ENCODE data around the gene ATP8B3. TPM values are rescaled to one million over a fixed set of nuclear protein-coding genes. Genes with fewer than 3 reads are reported as not detected.

Gene ATP8B3
- total RNA-seq, 1 donor = 4.3 TPM

DNA sequence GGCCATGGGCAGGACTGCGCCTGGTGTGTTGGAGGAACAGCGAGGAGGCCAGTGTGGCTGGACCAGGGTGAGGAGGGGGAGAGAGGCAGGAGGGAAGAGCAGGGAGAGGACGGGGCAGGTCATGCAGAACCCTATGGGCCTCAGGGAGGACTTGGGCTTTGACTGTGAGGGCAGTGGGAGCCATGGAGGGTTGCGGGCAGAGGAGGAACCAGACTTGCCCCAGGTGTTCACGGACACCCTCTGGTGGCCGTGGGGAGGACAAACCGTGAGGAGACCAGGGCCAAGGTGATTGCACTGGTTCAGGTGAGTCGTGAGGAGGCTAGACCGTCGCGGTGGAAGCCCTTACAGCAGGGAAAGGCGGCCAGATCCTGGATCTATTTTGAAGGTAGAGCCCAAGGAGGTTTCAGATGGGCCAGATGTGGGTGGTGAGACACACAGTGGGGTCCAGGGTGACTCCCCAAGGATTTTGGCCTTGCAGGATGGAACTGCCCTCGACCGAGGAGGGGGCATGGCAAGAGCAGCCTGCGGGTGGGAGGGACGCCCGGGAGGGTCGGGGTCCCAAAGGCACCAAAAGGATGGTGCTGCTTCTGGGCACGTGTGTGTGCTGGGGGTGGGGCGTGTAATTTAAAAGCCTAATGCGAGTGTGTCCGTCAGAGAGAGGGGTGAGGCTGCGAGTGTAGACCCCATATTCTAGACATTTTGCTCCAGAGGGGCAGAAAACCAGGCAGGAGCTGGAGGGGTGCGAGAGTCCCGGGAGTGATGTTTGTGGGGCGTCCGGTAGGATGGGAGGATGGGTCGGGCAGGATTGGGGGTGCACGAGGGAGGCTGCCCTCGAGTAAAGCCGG lies 39.0 kb upstream of the ATP8B3 start:
- no peak for DNase-seq (ENCODE audit: low read depth in 2 of 3, low spot score in 2 of 3)

DNA sequence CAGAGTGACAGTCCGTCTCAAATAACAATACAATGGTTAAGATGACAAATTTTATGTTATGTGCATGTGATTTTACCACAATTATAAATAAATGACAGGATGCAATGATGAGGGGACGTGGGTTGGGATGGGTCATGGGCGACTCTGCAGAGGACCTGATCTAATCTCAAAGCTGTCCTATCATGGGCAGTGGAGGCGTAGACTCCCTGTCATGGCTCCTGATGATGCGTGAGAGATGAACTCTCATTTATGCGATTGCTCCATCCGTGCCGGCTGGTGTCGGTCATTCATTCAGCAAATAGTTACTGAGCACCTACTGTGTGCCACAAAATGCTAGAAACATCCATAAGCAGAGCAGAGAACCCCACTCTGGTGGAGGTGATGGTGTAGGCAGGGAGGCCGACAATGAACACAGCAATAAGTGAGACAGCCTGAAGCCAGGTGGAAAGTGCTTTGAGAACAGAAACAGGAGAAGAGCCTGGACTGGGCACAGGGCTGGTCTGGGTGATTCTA lies 37.9 kb upstream of the ATP8B3 start:
- DNase-seq (ENCODE audit: low read depth in 2 of 3, low spot score in 2 of 3) = no peak

DNA sequence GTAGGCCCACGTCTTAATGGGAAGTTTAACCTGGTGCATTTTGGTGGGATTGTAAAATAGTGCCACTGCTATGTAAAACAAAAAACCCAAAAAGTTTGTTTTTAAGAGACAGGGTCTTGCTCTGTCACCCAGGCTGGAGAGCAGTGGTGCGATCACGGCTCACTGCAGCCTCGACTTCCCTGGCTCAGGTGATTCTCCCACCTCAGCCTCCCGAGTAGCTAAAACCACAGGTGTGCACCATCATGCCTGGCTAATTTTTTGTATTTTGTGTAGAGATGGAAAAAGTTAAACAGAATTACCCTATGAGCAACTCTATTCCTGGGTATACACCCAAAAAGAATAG lies 37.0 kb upstream of the ATP8B3 start:
- no peak for DNase-seq (ENCODE audit: low read depth in 2 of 3, low spot score in 2 of 3)

DNA sequence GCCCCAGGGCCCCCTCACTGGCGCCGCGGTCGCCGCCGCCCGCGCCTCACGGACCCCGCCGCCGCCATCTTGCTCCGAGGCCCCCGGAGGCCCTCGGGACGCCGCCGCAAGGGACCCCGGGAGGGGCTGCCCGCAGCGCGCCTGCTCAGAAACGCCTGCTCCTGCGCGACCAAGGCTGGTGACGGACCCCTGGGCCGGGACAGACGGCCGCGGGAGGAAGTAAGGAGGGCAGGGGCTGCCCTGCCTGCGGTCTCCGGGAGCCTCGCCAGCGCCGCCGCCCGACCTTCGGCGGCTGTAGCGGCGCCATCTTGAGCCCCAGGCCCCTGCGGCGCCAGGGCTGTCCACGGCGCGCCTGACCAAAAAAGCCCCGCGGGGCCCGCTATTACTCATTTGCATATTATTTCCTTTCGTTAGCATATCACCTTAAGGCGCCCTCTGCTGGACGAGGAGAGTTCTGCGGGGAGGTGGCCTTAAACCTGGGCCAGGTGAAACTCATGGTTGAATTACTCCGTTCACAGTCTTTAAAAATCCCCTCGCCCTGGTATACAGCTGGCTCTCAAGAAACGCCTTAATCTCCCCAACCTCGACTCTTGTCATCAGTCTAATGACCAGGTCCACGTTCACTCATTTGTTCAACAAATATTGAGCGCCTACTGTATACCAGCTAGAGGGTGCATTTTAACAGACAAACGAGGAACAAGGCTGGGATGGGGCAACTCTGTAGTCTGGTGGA lies 36.5 kb upstream of the ATP8B3 start, which contains the start of gene REXO1:
Gene REXO1 (minus strand): TSS at position 85 of the 733 bp plus-strand sequence. CDS start 125 bp downstream, outside the sequence.
- peak; percentile 96 to 99 (median 97) for DNase-seq (ENCODE audit: low read depth in 2 of 3, low spot score in 2 of 3)

DNA sequence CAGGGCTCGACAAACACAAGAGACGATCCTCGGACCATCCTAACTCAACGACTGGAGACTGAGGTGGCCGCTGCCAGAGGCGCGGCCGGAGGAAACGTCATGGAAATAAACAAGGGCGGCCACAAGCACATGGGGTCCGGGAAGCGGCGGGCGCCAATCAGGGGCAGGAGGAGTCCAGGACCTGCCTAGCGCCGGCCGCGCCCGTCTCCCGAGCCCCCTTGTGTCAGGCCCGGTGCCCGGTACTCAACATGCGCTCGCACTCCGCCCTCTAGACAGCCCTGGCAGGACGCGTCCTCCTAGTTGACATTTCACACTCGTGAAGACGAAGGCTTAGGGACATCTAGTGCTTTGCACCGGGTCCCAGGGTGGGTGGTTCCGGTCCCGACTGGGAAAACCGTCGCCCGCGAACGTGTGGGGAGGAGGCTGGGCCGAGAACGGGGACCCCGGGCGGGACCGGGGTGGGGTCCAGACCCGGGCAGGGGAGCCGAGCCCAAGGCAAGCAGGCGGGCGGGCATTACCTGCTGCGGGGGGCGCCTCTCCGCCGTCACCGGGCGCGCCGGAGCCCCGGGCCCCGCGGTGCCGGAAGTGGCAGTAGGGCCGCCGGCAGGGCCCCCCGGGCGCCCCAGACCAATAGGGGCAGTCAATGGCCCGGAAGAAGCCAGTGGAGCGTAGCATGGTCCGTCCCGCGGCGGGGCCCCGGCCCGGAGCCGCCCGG lies 35.8 kb upstream of the ATP8B3 start:
- peak in 1 of 3 donors; percentile 49 for DNase-seq (ENCODE audit: low read depth in 2 of 3, low spot score in 2 of 3)

DNA sequence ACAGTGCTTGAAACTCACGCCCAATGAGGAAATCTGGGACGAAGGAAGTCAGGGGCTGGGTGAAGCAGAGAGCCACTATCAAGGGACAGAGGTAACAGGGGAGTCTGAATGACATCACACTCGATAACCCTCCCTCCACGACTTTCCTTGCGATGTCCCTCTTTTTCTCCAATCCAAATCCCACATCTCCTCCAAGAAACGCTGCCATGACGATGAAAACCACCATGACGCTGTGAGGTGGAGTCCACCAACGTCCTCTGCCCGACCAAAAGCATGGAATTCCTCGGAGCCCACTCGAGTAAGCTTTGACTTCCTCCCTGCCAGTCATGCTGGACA lies 35.2 kb upstream of the ATP8B3 start:
- no peak for DNase-seq (ENCODE audit: low read depth in 2 of 3, low spot score in 2 of 3)

DNA sequence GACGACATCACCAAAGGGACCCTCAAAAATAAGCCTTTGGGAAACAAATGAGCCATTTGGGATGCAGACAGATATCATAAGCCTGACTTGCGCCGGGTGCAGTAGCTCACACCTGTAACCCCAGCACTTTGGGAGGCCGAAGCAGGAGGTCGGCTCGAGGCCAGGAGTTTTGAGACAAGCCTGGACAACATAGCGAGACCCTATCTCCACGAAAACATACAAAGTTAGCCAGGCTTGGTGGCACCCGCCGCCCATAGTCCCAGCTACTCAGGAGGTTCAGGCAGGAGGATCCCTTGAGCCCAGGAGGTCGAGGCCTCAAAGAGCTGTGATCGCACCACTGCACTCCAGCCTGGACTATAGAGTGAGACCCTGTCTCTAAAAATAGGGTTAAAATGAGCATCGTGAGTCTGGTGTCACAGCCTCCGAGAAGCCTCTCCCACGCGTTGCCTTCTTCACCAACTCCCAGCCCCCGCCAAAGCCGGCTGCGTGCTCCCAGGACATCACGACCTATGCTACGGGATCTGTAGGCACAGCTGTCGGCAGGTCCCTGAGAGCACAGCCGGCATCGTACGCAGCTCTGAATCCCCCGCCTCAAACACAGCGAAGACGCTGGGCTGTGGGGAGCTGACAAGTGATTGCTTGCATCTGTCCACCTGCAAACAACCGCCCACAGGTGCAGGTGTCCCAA lies 34.6 kb upstream of the ATP8B3 start:
- DNase-seq (ENCODE audit: low read depth in 2 of 3, low spot score in 2 of 3) = no peak

DNA sequence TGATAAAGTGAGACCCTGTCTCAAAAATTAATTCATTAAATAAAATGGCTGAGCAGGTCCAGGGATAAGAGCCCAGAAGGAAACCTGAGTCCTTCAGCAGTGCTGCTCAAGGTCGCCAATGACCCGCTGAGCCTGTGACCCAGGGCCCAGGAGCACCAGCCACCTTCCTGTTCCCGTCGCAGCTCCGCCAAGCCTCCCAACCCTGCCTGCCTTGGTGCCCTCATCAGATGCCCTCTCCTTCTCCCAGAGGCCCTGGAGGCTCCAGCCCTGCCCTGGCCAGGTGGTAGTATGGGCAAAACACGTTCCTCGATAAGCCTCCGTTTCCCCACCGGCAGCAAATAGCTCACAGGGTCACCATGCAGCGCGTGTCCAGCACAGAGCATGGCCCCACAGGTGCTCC lies 33.6 kb upstream of the ATP8B3 start:
- DNase-seq (ENCODE audit: low read depth in 2 of 3, low spot score in 2 of 3) = no peak

DNA sequence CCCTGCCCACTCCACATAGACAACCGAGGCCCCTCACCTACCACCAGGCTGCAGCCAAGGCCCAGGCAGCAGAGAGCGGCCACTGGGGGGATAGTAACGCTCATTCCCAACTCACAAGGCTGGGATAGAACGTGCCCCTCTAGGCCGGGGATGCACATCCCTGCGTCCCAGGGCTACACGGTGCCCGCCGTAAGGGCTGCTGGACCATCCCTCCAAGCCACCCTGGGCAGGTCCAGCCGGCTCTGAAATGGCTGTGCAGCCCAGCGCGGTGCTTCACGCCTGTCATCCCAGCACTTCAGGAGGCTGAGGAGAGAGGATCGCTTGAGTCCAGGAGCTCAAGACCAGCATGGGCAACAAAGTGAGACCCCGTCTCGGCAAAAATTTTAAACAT lies 33.0 kb upstream of the ATP8B3 start:
- DNase-seq (ENCODE audit: low read depth in 2 of 3, low spot score in 2 of 3) = no peak

DNA sequence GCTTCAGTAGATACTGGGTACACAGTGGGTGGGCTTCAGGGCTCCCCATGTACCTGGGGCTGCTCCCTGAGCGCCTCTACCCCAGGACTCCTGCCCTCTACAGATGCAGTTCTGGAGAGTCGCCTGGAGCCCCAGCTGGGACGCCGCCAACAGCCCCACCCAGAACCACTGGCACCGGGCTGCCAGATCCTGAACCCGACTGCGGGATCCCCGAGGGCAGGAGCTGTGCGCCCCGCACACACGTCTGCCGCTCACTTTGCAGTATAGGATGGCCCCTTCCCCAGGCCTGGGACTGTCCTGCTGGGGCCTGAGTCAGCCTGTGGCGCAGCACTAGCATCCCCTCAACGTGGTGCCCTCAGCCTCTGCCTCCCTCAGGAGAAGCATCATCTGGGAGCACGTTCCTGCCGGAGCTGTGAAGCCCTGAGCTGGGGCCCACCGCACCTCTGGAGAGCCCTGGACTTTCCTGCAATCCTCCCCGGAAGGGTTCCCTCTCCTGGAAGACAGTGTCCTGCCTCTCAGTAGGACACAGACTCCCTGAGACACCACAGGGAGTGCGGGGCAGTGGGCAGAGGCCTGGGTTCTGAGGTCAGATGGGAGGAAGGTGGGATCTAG lies 32.5 kb upstream of the ATP8B3 start:
- DNase-seq (ENCODE audit: low read depth in 2 of 3, low spot score in 2 of 3) = no peak

DNA sequence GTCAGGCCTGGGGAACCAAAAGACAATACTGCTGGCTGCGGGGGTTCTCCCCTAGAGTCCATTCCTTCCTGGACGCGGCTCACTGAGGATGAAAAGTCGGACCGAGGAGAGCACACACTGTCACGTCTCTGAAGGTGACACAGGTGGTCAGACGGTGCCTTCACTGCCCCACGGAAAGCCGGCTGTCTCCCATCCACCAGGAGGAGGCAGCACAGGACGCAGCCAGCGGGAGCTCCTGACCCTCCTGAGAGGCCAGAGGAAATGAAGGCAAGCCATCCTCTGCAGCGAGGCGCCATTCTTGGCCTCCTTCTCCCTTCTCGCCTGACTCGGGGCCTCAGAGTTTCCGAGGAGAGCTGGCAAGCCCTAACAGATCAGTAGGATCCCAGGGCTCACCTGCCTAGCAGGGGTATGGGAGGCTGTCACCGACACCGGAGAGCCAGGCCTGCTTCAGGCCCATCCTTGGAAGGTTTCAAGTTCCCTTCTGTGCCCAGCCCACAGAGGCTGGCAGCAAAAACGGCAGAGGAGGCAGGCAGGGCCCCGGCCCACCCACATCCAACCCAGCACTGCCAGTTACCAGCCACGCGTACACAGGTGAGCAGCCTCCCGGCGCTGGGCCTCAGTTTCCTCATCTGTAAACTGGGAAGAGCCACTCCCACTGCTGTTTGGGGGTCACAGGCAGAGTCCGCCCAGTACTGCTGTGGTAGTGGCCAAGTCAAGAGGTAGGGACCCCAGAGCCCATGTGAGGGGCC lies 31.7 kb upstream of the ATP8B3 start:
- no peak for DNase-seq (ENCODE audit: low read depth in 2 of 3, low spot score in 2 of 3)

DNA sequence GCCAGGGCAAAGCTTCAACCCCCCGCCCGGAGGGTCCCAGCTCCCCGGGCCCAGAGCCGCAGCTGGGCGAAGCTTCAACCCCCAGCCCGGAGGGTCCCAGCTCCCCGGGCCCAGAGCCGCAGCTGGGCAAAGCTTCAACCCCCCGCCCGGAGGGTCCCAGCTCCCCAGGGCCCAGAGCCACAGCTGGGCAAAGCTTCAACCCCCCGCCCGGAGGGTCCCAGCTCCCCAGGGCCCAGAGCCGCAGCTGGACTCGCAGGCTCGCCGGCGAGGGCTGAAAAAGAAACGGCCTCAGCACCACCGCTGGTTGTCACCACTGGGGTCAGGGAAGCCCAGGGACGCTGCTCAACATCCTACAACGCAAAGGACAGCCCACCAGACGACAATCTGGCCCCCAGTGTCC lies 31.0 kb upstream of the ATP8B3 start:
- DNase-seq (ENCODE audit: low read depth in 2 of 3, low spot score in 2 of 3) = no peak

DNA sequence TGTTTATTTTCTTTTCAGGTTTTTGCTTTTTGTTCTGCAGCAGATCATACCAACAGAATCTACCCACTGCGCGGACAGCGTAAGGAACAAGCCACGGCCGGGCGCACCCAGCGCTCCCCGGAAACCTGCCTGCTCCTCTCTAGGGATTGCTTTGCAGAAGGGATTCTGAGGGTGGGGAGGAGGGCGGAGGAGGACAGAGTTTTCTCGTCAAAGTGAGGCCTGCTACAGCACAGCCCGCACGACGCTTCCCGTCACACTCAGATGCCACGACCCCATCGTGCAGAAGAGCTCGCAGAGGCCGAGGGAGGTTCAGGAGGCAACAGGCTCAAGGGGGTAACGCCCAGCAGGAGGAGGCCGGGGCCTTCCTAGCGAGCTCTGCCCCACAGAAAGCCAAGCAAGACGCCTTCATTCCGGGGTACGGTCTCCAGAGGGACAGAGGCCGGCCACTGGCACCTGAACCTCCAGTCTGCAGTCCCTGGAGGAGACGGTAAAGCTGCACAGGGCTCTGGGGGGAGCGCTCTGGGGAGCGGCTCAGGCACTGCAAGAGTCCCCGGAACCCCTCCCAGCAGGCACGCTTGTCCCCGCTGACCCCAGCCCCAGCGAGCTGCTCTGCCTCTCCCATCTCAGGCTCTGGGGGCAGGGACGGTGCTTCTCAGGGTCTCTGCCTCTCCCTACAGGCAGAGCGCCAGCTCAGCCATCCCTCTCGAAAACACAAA lies 29.3 kb upstream of the ATP8B3 start:
- DNase-seq (ENCODE audit: low read depth in 2 of 3, low spot score in 2 of 3) = no peak

DNA sequence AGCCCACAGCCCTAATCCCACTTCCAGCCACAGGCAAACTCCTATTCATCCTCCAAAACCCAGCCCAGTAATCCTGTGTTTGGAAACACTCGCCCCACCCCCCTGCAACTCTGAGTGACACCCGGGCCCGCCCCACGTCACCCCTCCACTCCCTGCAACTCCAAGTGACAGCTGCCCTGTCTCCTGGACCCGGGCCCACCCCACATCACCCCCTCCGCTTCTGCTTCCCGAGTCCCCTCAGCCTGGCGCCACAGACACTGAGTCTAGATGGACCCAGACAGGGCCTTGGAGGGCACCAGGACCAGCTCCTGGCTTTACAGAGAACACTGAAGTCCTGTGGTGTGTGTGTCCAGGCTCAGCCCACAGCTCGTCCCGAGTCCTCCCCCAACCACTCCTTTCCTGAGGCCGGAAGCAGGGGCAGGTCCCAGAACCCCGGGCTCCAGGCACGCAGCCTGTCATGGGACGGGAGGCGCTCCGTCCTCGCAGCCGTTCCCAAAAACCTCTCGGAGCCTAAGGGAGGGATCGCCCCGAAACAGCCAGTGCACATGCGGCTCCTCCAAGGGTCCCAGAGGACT lies 28.6 kb upstream of the ATP8B3 start:
- no peak for DNase-seq (ENCODE audit: low read depth in 2 of 3, low spot score in 2 of 3)

DNA sequence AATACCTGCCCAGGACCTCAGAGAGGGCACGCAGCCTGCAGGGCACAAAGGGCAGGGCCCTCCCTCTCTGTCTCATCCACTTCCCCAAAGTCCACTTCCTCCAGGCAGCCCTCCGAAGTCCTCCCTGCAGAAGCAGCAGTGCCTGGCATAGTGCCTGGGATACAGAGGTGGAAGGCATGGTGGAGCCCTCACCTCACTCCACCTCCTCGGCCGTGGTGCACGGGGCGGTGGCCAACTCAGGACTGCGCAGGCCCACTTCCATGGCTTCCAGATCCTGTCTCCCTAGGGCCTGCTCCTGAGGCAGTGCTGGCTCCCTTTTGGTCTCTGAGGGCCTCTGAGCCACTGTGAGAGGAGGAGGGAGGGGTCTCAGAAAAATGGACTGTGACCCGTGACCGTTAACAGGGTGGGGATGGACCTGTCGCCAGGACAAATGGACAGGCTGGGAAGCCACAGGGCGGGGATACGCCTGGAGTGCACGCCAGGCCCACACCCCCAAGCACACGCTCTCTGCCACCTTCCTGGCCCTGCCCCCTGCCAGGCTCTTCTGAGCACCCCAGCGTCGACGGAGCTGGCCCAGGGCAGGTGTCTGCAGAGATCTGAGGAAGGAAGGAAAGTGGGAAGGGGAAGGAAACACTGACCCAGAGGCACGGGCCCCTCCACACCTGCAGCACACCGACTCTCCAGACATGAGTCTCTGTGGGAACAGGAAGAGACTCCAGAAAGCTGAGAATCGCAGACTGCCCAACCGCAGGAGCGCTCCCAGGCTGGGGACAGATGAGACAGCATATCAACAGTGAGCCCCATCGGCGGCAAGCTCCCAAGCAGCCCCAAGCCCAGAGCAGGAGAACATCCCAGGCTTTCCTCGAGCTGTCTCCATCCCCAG lies 27.8 kb upstream of the ATP8B3 start:
- DNase-seq (ENCODE audit: low read depth in 2 of 3, low spot score in 2 of 3) = no peak

DNA sequence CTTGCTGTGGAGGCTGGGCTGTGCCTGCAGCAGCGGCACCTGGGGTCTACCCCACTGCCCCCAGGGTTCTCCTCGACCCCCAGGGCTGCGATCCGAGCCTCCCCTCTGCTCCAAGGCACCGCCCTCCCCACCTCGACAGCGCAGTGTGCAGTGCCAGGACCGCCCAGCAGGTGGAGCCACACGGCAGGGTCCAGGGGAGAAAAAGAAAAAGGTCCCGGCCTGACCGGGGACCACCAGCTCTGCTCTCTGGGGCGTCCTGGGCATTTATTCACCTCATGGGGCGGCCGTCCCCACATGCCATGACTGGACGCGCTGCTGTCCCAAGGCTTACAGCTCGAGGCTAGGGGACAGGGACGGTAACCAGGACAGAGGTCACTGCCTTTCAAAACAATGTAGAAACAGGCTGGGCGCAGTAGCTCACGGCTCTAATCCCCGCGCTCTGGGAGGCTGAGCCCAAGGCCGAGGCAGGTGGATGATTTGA lies 25.6 kb upstream of the ATP8B3 start:
- peak in 1 of 3 donors; percentile 69 for DNase-seq (ENCODE audit: low read depth in 2 of 3, low spot score in 2 of 3)

DNA sequence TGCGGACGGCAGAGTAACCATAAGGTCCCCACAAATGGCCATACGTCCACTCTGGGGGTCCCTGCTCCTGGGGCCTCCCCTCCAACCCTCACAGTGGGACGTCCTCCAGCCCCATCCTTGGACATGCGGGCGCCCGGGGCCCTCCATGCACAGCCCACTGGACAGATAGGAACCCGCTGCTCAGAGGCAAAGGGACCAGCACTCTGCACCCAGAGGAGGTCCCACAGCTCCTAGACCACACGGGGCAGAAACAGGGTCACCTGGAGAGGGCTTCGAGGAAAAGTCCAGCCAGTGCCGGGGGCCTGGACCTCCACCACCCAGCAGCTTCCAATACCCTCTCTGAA lies 25.1 kb upstream of the ATP8B3 start:
- DNase-seq (ENCODE audit: low read depth in 2 of 3, low spot score in 2 of 3) = no peak
